NCI-H2227 treated with DMSO at 0.1 percent for 48 hours (cell line): ENCODE data around the gene RFTN1.

Experiments
- DNase-seq: peaks from one replicate; lab custom pipeline; 2025; lab: John Stamatoyannopoulos, UW

Gene RFTN1

GRCh38 chr3:16528581-16528993 lies 15.1 kb upstream of the RFTN1 start:
- no peak for DNase-seq

GRCh38 chr3:16528106-16528505 lies 14.6 kb upstream of the RFTN1 start:
- DNase-seq = no peak

- DNase-seq = no peak
Observed at GRCh38 chr3:16524196-16524595, 10.7 kb upstream of the RFTN1 start.

- no peak for DNase-seq
Observed at GRCh38 chr3:16523778-16524177, 10.3 kb upstream of the RFTN1 start.

- DNase-seq = no peak
Observed at GRCh38 chr3:16522834-16523233, 9.3 kb upstream of the RFTN1 start.

- DNase-seq = no peak
Observed at GRCh38 chr3:16520970-16521881, 7.7 kb upstream of the RFTN1 start.

- no peak for DNase-seq
Observed at GRCh38 chr3:16520241-16520969, 6.9 kb upstream of the RFTN1 start.

GRCh38 chr3:16516695-16517481 lies 3.4 kb upstream of the RFTN1 start:
- DNase-seq = peak; percentile 36

GRCh38 chr3:16515885-16516420 lies 2.5 kb upstream of the RFTN1 start:
- DNase-seq = peak; percentile 60

GRCh38 chr3:16514755-16515353 lies 1.4 kb upstream of the RFTN1 start:
- no peak for DNase-seq

GRCh38 chr3:16514021-16514700 lies 662 bp upstream of the RFTN1 start:
- DNase-seq = no peak

GRCh38 chr3:16512435-16513140 lies 911 bp downstream of the RFTN1 start:
- DNase-seq = no peak

GRCh38 chr3:16511681-16512434 lies 1.6 kb downstream of the RFTN1 start:
- no peak for DNase-seq

- DNase-seq = no peak
Observed at GRCh38 chr3:16510620-16511319, 2.7 kb downstream of the RFTN1 start.

GRCh38 chr3:16509721-16510619 lies 3.5 kb downstream of the RFTN1 start:
- DNase-seq = no peak

- DNase-seq = no peak
Observed at GRCh38 chr3:16508591-16508995, 4.9 kb downstream of the RFTN1 start.

- DNase-seq = no peak
Observed at GRCh38 chr3:16508243-16508578, 5.3 kb downstream of the RFTN1 start.

- DNase-seq = no peak
Observed at GRCh38 chr3:16507578-16508242, 5.8 kb downstream of the RFTN1 start.
